ENCODE results near the gene PRPF4.
"Not testable (repeated sequence)": the region's sequence is repeated elsewhere in the genome, so short reads cannot be mapped to it uniquely, and the experiment has no call there.

The PRPF4 gene

DNA sequence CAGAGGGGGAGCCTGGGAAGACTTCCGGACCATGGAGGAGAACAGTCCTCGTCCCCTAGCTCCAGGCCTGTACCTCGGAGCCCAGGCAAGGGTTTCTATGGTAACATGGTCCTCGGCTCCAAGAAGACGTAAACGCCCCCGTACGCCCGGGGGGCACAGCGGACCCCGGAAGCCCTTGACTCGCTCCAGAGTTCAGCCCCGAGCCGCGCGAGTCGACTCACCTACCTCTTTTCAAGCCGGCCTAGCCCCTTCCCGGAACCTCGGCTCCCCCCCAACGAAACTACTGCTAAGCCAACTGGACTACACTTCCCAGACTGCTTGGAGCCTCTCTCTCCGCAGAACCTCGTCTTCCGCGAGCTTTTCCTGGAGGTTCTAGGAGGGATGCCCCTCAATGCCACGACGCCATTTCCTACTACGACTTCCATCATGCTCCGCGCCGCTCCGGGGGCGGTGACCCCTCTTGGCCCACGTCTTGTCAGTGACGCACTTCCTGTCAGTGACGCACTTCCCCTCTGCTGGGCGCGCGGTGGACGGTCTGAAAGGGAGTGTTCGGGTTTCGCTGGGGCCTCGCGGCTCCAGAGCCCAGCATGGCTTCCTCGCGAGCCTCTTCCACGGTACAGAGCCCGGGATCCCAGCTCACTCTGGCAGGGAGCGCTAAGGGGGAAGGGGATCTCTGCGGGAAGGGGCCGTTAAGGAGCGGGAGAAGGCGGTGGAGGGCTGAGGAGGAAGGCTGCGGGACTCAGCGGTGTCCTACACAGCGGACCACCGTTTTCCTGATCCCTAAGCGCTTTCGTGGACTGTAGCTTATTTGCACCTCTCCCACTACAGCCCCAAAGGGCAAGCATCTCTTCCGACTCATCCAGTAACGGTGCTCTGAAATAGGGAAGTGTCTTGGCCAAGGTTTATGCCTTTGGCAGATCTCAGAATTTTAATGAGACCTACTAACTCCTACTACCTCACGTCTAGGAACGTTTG lies at the start of gene PRPF4, which contains the start of gene CDC26:
Gene PRPF4 (plus strand): TSS at position 502 of the 975 bp plus-strand sequence. CDS start 86 bp downstream, at position 588.
Gene CDC26 (minus strand): TSS at position 416 of the 975 bp plus-strand sequence. CDS start 3,065 bp downstream, outside the sequence.
- no peak within 1 kb of the TSS for H3K4me3 Mint-ChIP-seq
- H3K27me3 Mint-ChIP-seq: no peaks in the 10 kb centered on the region
- H3K9me3 Mint-ChIP-seq: no peaks in the 10 kb centered on the region
- peaks cover 42% of the 10 kb centered on the region for H3K36me3 Mint-ChIP-seq
- H3K27ac Mint-ChIP-seq: no peak within 1 kb of the TSS
- DNase-seq: peak; percentile 98
- peaks cover 24% of the 10 kb centered on the region for H3K4me1 Mint-ChIP-seq
- CTCF ChIA-PET: interaction anchor here (0.7 to 4.8 kb wide), 25 partner anchors 9 to 381 kb away, joined by 3 to 66 read pairs (median 5); partner anchors contain the start of genes ALAD, FKBP15, POLE3 and SLC31A1

GRCh38 chr9:113227436-113227835 lies 48.0 kb upstream of the PRPF4 start:
- Mint-ChIP-seq H3K27ac (no peak overlapping the region), H3K9me3 (no peaks in the 10 kb centered on the region), H3K36me3 (peaks cover 5% of the 10 kb centered on the region), H3K27me3 (no peaks in the 10 kb centered on the region), H3K4me1 (peaks cover 25% of the 10 kb centered on the region), H3K4me3 (no peak overlapping the region)
- CTCF ChIA-PET: no interaction called here
- DNase-seq: no peak

GRCh38 chr9:113228130-113228665 lies 47.3 kb upstream of the PRPF4 start:
- Mint-ChIP-seq H3K4me1 (peaks cover 25% of the 10 kb centered on the region), H3K36me3 (peaks cover 5% of the 10 kb centered on the region), H3K27me3 (no peaks in the 10 kb centered on the region), H3K4me3 (no peak overlapping the region), H3K27ac (no peak overlapping the region), H3K9me3 (no peaks in the 10 kb centered on the region)
- CTCF ChIA-PET: no interaction called here
- no peak for DNase-seq

- H3K27ac Mint-ChIP-seq: no peak overlapping the region
- H3K27me3 Mint-ChIP-seq: no peaks in the 10 kb centered on the region
- CTCF ChIA-PET: interaction anchor here (0.6 kb wide), 1 partner anchor 254 kb away, joined by 3 read pairs; no protein-coding TSS in a partner anchor
- no peaks in the 10 kb centered on the region for H3K36me3 Mint-ChIP-seq
- H3K9me3 Mint-ChIP-seq: no peaks in the 10 kb centered on the region
- no peak for DNase-seq
- H3K4me1 Mint-ChIP-seq: peaks cover 30% of the 10 kb centered on the region
- no peak overlapping the region for H3K4me3 Mint-ChIP-seq
Observed at GRCh38 chr9:113231701-113232100, 43.8 kb upstream of the PRPF4 start.

- H3K9me3 Mint-ChIP-seq, H3K27me3 Mint-ChIP-seq, CTCF ChIA-PET, H3K4me3 Mint-ChIP-seq, H3K27ac Mint-ChIP-seq, DNase-seq, H3K36me3 Mint-ChIP-seq: not testable (repeated sequence)
- H3K4me1 Mint-ChIP-seq: peaks cover 22% of the 10 kb centered on the region
Observed at GRCh38 chr9:113235701-113236255, 39.7 kb upstream of the PRPF4 start.

- CTCF ChIA-PET: no interaction called here
- Mint-ChIP-seq H3K27ac (no peak overlapping the region), H3K4me1 (peaks cover 20% of the 10 kb centered on the region), H3K36me3 (no peaks in the 10 kb centered on the region), H3K27me3 (no peaks in the 10 kb centered on the region), H3K4me3 (no peak overlapping the region), H3K9me3 (no peaks in the 10 kb centered on the region)
- DNase-seq: no peak
Observed at GRCh38 chr9:113237026-113237425, 38.4 kb upstream of the PRPF4 start.

DNA sequence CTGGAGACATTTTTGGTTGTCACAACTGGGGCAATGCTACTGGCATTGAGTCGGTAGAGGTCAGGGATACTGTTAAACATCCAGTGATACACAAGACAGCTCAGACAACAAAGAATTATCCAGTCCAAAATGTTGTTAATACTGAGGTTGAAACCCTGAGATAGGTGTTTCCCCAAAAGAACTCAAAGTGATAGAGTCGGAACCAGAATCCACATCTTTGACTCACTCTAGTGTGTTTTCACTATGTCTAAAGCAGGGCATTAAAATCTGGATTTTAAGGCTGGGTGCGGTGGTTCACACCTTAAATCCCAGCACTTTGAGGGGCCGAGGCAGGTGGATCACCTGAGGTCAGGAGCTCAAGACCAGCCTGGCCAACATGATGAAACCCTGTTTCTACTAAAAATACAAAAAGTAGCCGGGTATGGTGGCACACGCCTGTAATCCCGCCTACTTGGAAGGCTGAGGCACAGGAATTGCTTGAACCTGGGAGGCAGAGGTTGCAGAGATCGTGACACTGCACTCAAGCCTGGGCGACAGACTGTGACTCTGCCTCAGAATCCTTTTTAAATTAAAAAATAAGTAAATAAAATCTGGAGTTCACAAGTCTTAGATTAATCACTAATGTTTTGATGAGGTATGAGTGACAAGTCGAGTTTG lies 37.1 kb upstream of the PRPF4 start:
- Mint-ChIP-seq H3K27ac (no peak overlapping the region), H3K36me3 (no peaks in the 10 kb centered on the region), H3K9me3 (no peaks in the 10 kb centered on the region), H3K4me1 (peaks cover 8% of the 10 kb centered on the region), H3K27me3 (no peaks in the 10 kb centered on the region), H3K4me3 (no peak overlapping the region)
- no peak for DNase-seq
- CTCF ChIA-PET: no interaction called here

- Mint-ChIP-seq H3K27ac (no peak overlapping the region), H3K27me3 (no peaks in the 10 kb centered on the region), H3K9me3 (no peaks in the 10 kb centered on the region)
Observed at GRCh38 chr9:113238859-113239232, 36.6 kb upstream of the PRPF4 start.

GRCh38 chr9:113241161-113241560 lies 34.3 kb upstream of the PRPF4 start:
- no peak overlapping the region for H3K27ac Mint-ChIP-seq

More at GRCh38 chr9:113238859-113239232, 36.6 kb upstream of the PRPF4 start:
- Mint-ChIP-seq H3K4me3 (no peak overlapping the region), H3K4me1 (peaks cover 3% of the 10 kb centered on the region), H3K36me3 (no peaks in the 10 kb centered on the region)
- DNase-seq: no peak
- CTCF ChIA-PET: interaction anchor here (1.1 kb wide), 1 partner anchor 34 kb away, joined by 3 read pairs; no protein-coding TSS in a partner anchor

DNA sequence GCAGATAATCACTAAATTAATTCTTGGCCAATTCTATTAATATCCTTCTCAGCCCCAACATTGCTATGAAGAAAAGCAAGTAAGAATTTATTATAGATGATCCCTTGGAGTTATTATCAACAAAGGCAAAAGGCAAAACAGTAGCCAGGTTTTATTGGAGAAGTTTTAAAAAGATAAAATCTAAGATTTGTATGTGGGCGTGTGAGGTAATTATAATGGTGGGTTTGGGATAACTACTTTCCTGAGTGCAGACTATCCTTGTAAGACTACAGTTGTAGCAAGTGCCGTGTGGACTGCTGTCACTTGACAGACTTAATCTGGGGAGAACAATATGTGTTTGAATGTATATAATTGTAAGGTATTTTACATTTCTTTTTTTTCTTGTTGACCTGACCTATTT lies 30.9 kb upstream of the PRPF4 start:
- H3K4me3 Mint-ChIP-seq: no peak overlapping the region
- H3K27ac Mint-ChIP-seq: no peak overlapping the region
- no peak for DNase-seq
- CTCF ChIA-PET: no interaction called here
- H3K4me1 Mint-ChIP-seq: no peaks in the 10 kb centered on the region
- H3K27me3 Mint-ChIP-seq: no peaks in the 10 kb centered on the region
- no peaks in the 10 kb centered on the region for H3K36me3 Mint-ChIP-seq
- H3K9me3 Mint-ChIP-seq: no peaks in the 10 kb centered on the region

More at GRCh38 chr9:113241161-113241560, 34.3 kb upstream of the PRPF4 start:
- Mint-ChIP-seq H3K27me3 (no peaks in the 10 kb centered on the region), H3K9me3 (no peaks in the 10 kb centered on the region), H3K4me3 (no peak overlapping the region), H3K4me1 (peaks cover 2% of the 10 kb centered on the region), H3K36me3 (no peaks in the 10 kb centered on the region)
- no peak for DNase-seq
- CTCF ChIA-PET: no interaction called here

DNA sequence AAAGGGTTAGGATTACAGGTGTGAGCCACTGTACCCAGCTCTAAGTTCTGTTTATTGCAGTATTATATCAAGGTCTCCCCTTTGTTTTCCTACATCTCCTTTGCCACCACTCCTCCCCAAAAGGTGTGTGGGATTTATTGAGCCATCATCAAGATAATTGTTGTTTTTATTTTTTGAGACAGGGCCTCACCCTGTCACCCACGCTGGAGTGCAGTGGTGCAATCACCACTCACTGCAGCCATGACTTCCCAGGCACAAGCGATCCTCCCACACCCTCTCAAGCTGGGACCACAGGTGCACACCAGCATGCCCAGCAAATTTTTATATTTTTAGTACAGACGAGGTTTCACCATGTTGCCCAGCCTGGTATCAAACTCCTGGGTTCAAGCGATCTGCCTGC lies 29.6 kb upstream of the PRPF4 start:
- H3K9me3 Mint-ChIP-seq: peaks cover 3% of the 10 kb centered on the region
- no peak overlapping the region for H3K4me3 Mint-ChIP-seq
- H3K4me1 Mint-ChIP-seq: no peaks in the 10 kb centered on the region
- no peak for DNase-seq
- H3K27me3 Mint-ChIP-seq: no peaks in the 10 kb centered on the region
- no peak overlapping the region for H3K27ac Mint-ChIP-seq
- CTCF ChIA-PET: no interaction called here
- H3K36me3 Mint-ChIP-seq: no peaks in the 10 kb centered on the region

- no peaks in the 10 kb centered on the region for H3K4me1 Mint-ChIP-seq
- H3K4me3 Mint-ChIP-seq: no peak overlapping the region
- no peak for DNase-seq
- H3K9me3 Mint-ChIP-seq: peaks cover 3% of the 10 kb centered on the region
- CTCF ChIA-PET: no interaction called here
- H3K36me3 Mint-ChIP-seq: no peaks in the 10 kb centered on the region
- H3K27ac Mint-ChIP-seq: no peak overlapping the region
- H3K27me3 Mint-ChIP-seq: no peaks in the 10 kb centered on the region
Observed at GRCh38 chr9:113246928-113247327, 28.5 kb upstream of the PRPF4 start.

- Mint-ChIP-seq H3K9me3 (peaks cover 3% of the 10 kb centered on the region), H3K4me3 (no peak overlapping the region), H3K4me1 (no peaks in the 10 kb centered on the region), H3K36me3 (no peaks in the 10 kb centered on the region), H3K27ac (no peak overlapping the region), H3K27me3 (no peaks in the 10 kb centered on the region)
- CTCF ChIA-PET: no interaction called here
- DNase-seq: no peak
Observed at GRCh38 chr9:113247640-113248039, 27.8 kb upstream of the PRPF4 start.

DNA sequence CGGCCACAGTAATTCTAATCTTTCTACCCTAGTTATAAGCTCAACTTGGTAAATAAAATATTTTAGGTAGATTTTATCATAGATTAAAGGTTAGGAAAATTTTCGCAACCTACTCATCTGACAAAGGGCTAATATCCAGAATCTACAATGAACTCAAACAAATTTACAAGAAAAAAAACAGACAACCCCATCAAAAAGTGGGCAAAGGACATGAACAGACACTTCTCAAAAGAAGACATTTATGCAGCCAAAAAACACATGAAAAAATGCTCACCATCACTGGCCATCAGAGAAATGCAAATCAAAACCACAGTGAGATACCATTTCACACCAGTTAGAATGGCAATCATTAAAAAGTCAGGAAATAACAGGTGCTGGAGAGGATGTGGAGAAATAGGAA lies 25.8 kb upstream of the PRPF4 start:
- H3K9me3 Mint-ChIP-seq, H3K27me3 Mint-ChIP-seq, CTCF ChIA-PET, H3K4me1 Mint-ChIP-seq, H3K4me3 Mint-ChIP-seq, H3K36me3 Mint-ChIP-seq, H3K27ac Mint-ChIP-seq, DNase-seq: not testable (repeated sequence)
